ENCODE data around the gene SORCS2.

- TF ChIP-seq REST (tag by site-specific recombination; IDR thresholded peaks at IDR 0.05) (no peak), CTCF (tag by site-specific recombination; IDR thresholded peaks at IDR 0.05) (no peak), TCF7L2 (IDR thresholded peaks at IDR 0.05; ENCODE audit: borderline replicate concordance, low read depth, low read length) (no peak), ZNF501 (tag by site-specific recombination; IDR thresholded peaks at IDR 0.05) (no peak), GLIS1 (tag by site-specific recombination; IDR thresholded peaks at IDR 0.05) (no peak), ZSCAN5A (tag by site-specific recombination; IDR thresholded peaks at IDR 0.05) (no peak), ZNF660 (tag by site-specific recombination; IDR thresholded peaks at IDR 0.05) (no peak), ZBTB44 (tag by site-specific recombination; IDR thresholded peaks at IDR 0.05) (no peak), ZNF623 (tag by site-specific recombination; IDR thresholded peaks at IDR 0.05) (no peak), ZNF670 (tag by site-specific recombination; IDR thresholded peaks at IDR 0.05; ENCODE audit: low read depth) (no peak), ZNF19 (tag by site-specific recombination; IDR thresholded peaks at IDR 0.05; ENCODE audit: low read depth) (no peak)
Observed at GRCh38 chr4:7733801-7734650, 541.7 kb downstream of the SORCS2 start.

All from HEK293 (cell line).